GM12875 (cell line): ENCODE data around the gene GNAO1.

ENCODE experiments used
- H3K4me3 ChIP-seq: one replicate; pipeline ENCODE4 v1.5.1; 2011; ENCODE audit warnings: low read depth, low read length, control low read depth
- CTCF ChIP-seq: IDR thresholded peaks from 2 replicates; pipeline ENCODE4 v1.5.1; 2011; ENCODE audit warnings: low read depth, mild to moderate bottlenecking, control low read depth, inconsistent platforms, low read length, moderate library complexity, borderline replicate concordance; ENCODE audit not compliant: insufficient read depth

Gene GNAO1

GRCh38 chr16:56367764-56368163 is 176.5 kb downstream of the GNAO1 start:
- H3K4me3 ChIP-seq, result no peak overlapping the region
- TF ChIP-seq CTCF, result no peak

GRCh38 chr16:56368545-56368944 is 177.3 kb downstream of the GNAO1 start:
- TF ChIP-seq CTCF, result no peak
- no peak overlapping the region for H3K4me3 ChIP-seq

- no peak for TF ChIP-seq CTCF
- no peak overlapping the region for H3K4me3 ChIP-seq
These were observed 177.9 kb downstream of the GNAO1 start for GRCh38 chr16:56369202-56369601.

DNA sequence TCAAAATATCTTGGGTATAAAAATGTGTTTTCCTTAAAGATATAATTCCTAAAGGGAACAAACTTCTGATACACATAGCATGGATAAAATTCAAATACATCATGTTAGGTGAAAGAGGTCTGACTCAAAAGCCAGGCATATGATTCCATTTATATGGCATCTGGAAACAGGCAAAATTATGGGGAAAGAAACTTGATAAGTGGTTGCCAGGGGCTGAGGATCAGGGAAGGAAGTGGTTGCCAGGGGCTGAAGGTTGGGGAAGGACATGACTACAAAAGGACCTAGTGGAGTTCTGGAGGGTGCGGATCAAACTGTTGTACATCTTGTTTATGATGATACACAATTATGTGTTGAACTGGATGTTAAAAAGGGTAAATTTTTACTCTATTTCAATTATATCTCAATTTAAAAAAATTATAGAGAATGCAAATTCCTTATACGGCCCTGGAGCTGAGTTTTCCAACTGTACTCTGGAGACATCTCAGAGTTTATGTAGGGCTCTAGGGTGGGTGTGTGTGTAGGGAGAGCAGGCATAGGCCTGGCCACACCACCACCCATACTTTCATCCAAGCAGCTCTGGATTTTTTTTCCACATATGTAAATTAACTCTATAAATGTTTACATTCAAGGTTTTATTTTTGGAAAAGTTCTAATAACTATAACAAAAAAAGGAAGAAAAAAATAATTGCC is 179.0 kb downstream of the GNAO1 start:
- H3K4me3 ChIP-seq, result no peak overlapping the region
- no peak for TF ChIP-seq CTCF

DNA sequence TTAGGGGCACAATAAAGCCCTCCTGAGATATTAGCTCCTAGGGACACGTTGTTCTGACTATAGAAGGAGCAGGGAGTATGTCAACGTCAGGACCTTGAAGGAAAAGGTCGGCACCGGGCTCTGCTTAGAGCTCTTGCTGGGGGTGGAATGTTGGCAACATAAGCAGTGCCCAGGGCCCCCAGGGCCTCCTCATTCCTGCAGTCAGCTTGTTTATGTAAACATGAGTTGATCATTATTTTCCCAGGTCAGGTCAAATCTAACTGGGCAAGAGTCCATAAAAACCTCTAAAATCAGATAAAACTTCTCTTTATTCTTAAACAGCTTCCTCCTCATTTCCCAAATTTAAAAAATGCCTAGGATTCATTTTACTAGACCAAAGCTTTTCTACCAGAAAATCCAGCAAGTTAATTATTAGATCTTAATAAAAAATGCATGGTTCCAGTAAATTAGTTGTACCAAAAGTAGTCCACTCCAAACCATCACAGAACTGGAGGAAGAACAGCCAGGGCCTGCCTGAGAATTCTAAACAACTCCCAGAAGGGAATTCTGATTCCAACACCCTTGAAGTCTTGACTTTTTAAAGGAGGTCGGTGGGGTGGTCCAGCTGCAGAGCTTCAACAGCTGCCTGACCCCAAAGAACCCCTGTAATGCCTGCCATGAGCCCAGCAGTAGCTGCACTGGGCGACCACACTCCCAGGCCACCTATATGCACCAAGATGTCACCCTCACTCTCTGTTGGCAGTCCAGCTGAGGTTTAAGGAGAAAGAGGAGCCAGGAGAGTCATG is 179.8 kb downstream of the GNAO1 start:
- no peak for TF ChIP-seq CTCF
- no peak overlapping the region for H3K4me3 ChIP-seq

DNA sequence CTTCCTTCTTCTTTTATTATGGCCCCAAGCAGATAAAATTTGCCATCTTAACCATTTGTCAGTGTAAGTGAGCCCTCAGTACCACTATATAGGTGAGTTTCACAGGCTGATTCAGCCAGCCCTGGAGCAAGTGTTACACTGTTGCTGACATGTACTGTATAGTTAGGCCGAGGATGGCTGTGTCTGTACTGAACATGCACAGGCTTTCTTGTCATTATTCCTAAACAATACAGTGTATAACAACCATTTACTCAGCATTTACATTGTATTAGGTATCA is 180.3 kb downstream of the GNAO1 start:
- no peak overlapping the region for H3K4me3 ChIP-seq
- no peak for TF ChIP-seq CTCF

- H3K4me3 ChIP-seq, result no peak overlapping the region
- no peak for TF ChIP-seq CTCF
These were observed 180.8 kb downstream of the GNAO1 start for GRCh38 chr16:56372013-56372634.
